ENCODE data around the gene PHACTR1. TPM values are rescaled to one million over a fixed set of nuclear protein-coding genes. Genes with fewer than 3 reads are reported as not detected.

Gene PHACTR1
- total and polyA plus RNA-seq, 2 experiments from 2014 or later: 11.2 to 33.9 TPM

DNA sequence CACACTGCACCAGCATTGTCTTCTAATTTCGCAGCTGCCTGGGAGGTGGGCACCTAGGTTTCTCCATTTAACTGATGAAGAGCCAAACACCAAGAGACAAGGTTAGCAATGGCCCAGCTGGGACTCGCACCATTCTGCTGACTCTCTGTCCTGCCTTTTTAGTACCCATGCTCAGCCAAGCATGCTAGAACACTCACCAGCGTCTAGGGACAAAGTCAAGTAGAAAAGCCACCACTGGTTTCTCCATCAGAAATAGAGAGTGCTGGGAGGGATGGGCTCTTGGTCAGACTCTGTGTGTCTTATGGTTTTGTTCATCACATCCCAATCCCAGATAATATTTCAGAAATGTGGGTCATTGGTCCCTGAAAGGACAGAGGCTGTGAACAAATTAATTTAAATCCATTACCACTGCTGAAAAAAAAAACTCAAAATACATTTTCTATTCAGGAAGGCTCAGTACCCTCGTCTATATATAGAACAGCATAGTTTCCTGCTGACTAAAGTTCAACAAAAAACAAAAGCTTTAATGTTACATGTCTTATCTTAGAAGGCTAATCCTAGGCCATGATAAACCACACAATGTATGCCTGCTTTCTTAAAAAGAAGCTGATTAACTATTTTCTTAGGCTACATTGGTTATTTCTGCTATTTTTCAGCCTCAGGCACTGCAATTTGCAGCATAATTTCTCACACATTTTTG, 500.8 kb downstream of the PHACTR1 start:
- H3K9me3 ChIP-seq (ENCODE audit: low read depth): no peaks in the 10 kb centered on the region
- H3K27me3 ChIP-seq: no peaks in the 10 kb centered on the region
- TF ChIP-seq CTCF (IDR thresholded peaks at IDR 0.05; ENCODE audit: low read depth, low read length): no peak
- peak; percentile 6 to 70 for DNase-seq (ENCODE audit: low read depth in 1 of 2, low spot score in 1 of 2)
- H3K4me1 ChIP-seq (ENCODE audit: low read depth): peaks cover 18% of the 10 kb centered on the region
- H3K36me3 ChIP-seq: no peaks in the 10 kb centered on the region
- H3K4me3 ChIP-seq: no peak overlapping the region
- peak overlapping the region; percentile 28 for H3K27ac ChIP-seq

DNA sequence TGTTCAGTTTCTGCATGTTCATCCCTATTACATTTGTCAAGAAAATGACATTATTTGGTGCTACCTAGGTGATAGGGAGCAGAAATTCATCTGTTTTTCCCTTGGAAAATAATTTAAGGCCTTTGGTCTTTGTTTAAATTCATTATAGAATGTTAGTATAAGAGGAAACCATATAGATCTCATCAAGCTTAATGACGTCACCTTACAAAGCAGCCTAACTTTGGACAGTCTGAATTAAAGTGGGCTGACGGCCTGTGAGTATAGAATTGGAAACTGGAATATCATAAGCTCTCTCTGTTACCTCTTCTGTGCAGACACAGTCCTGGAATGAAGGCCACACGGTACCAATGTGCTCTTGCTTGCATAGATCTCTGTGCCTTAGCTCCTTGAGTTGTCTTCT, 503.7 kb downstream of the PHACTR1 start:
- no peaks in the 10 kb centered on the region for H3K9me3 ChIP-seq (ENCODE audit: low read depth)
- no peaks in the 10 kb centered on the region for H3K27me3 ChIP-seq
- peaks cover 18% of the 10 kb centered on the region for H3K4me1 ChIP-seq (ENCODE audit: low read depth)
- no peak for TF ChIP-seq CTCF (IDR thresholded peaks at IDR 0.05; ENCODE audit: low read depth, low read length)
- H3K4me3 ChIP-seq: no peak overlapping the region
- no peaks in the 10 kb centered on the region for H3K36me3 ChIP-seq
- no peak for DNase-seq (ENCODE audit: low read depth in 1 of 2, low spot score in 1 of 2)
- H3K27ac ChIP-seq: no peak overlapping the region

- H3K4me3 ChIP-seq: no peak overlapping the region
Measured at GRCh38 chr6:13222048-13222447, 505.5 kb downstream of the PHACTR1 start.

GRCh38 chr6:13226071-13226470, 509.5 kb downstream of the PHACTR1 start:
- Histone ChIP-seq H3K27ac (no peak overlapping the region), H3K36me3 (no peaks in the 10 kb centered on the region), H3K4me1 (ENCODE audit: low read depth) (no peaks in the 10 kb centered on the region), H3K27me3 (no peaks in the 10 kb centered on the region), H3K9me3 (ENCODE audit: low read depth) (no peaks in the 10 kb centered on the region), H3K4me3 (no peak overlapping the region)
- DNase-seq (ENCODE audit: low read depth in 1 of 2, low spot score in 1 of 2): no peak
- TF ChIP-seq CTCF (IDR thresholded peaks at IDR 0.05; ENCODE audit: low read depth, low read length): no peak

More at GRCh38 chr6:13222048-13222447, 505.5 kb downstream of the PHACTR1 start:
- TF ChIP-seq CTCF (IDR thresholded peaks at IDR 0.05; ENCODE audit: low read depth, low read length): no peak
- H3K9me3 ChIP-seq (ENCODE audit: low read depth): no peaks in the 10 kb centered on the region
- no peak for DNase-seq (ENCODE audit: low read depth in 1 of 2, low spot score in 1 of 2)
- no peak overlapping the region for H3K27ac ChIP-seq
- H3K27me3 ChIP-seq: no peaks in the 10 kb centered on the region
- H3K4me1 ChIP-seq (ENCODE audit: low read depth): peaks cover 13% of the 10 kb centered on the region
- no peaks in the 10 kb centered on the region for H3K36me3 ChIP-seq

GRCh38 chr6:13228264-13229204, 512.0 kb downstream of the PHACTR1 start:
- no peaks in the 10 kb centered on the region for H3K4me1 ChIP-seq (ENCODE audit: low read depth)
- H3K9me3 ChIP-seq (ENCODE audit: low read depth): no peaks in the 10 kb centered on the region
- H3K27me3 ChIP-seq: no peaks in the 10 kb centered on the region
- no peak for DNase-seq (ENCODE audit: low read depth in 1 of 2, low spot score in 1 of 2)
- no peak overlapping the region for H3K27ac ChIP-seq
- no peak for TF ChIP-seq CTCF (IDR thresholded peaks at IDR 0.05; ENCODE audit: low read depth, low read length)
- no peak overlapping the region for H3K4me3 ChIP-seq
- no peaks in the 10 kb centered on the region for H3K36me3 ChIP-seq
